ENCODE results near the gene IPCEF1. TPM values are rescaled to one million over a fixed set of nuclear protein-coding genes. Genes with fewer than 3 reads are reported as not detected.

Gene IPCEF1
- polyA plus RNA-seq, 1 donor from 2014 or later: 3.9 TPM

DNA sequence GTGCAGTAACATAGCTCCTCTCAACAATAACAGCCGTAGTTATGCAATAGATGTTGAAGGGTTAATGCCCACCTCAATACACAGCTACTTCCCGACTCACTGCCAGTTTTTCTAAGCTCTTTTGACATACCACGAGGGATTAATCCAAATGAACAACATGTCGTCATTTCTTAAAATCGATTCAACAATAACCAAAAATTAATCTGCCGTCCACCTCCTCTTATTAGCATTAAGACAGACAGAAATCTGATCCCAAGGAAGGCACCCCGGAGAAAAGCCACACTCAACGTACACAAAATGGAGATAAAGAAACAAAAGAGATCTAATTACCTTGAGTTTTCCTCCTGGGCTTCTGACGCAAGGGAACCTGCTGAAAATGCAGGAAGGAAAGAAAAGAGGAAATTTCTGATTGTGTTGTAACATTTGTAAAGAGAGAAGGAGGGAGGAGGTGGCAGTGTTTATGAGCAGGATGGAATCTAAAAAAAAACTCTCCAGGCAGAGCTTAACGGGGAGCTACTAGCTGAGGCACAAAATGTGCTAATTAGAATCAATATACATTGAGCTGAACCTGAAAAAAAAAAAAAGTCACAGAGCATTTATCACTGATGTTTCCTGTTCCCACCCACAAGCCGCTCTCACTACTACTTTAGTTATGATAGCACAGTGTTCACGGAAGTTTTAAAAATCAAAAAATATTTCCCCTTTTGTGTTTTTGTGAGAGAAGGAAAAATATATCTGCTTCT lies 109.3 kb downstream of the IPCEF1 start:
- Histone ChIP-seq H3K79me2 (replicated peaks; ENCODE audit: insufficient read depth, low read length) (no peaks in the 10 kb centered on the region), H3K9me2 (ENCODE audit: insufficient read depth, low read length) (no peaks in the 10 kb centered on the region), H3F3A (ENCODE audit: insufficient read depth, low read length, poor library complexity, severe bottlenecking) (no peaks in the 10 kb centered on the region), H3K36me3 (ENCODE audit: insufficient read depth, low read length) (no peaks in the 10 kb centered on the region), H3K4me3 (ENCODE audit: low read length) (peak overlapping the region; percentile 61), H3K4me2 (ENCODE audit: low read length) (peak overlapping the region; percentile 12), H3K9ac (ENCODE audit: low read length) (peak overlapping the region; percentile 65), H3K27me3 (ENCODE audit: insufficient read depth, low read depth, low read length) (no peaks in the 10 kb centered on the region), H3K9me3 (ENCODE audit: low read length) (no peaks in the 10 kb centered on the region), H2AFZ (ENCODE audit: low read depth, low read length) (peak overlapping the region; percentile 42), H4K20me1 (ENCODE audit: insufficient read depth) (no peaks in the 10 kb centered on the region), H3K27ac (ENCODE audit: low read length) (peak overlapping the region; percentile 71)
- no peak for TF ChIP-seq EP300 (conservative IDR thresholded peaks at IDR 0.05; ENCODE audit: poor library complexity, severe bottlenecking)
- no peak for TF ChIP-seq POLR2AphosphoS5 (IDR thresholded peaks at IDR 0.05)
- TF ChIP-seq, protein P1, sequence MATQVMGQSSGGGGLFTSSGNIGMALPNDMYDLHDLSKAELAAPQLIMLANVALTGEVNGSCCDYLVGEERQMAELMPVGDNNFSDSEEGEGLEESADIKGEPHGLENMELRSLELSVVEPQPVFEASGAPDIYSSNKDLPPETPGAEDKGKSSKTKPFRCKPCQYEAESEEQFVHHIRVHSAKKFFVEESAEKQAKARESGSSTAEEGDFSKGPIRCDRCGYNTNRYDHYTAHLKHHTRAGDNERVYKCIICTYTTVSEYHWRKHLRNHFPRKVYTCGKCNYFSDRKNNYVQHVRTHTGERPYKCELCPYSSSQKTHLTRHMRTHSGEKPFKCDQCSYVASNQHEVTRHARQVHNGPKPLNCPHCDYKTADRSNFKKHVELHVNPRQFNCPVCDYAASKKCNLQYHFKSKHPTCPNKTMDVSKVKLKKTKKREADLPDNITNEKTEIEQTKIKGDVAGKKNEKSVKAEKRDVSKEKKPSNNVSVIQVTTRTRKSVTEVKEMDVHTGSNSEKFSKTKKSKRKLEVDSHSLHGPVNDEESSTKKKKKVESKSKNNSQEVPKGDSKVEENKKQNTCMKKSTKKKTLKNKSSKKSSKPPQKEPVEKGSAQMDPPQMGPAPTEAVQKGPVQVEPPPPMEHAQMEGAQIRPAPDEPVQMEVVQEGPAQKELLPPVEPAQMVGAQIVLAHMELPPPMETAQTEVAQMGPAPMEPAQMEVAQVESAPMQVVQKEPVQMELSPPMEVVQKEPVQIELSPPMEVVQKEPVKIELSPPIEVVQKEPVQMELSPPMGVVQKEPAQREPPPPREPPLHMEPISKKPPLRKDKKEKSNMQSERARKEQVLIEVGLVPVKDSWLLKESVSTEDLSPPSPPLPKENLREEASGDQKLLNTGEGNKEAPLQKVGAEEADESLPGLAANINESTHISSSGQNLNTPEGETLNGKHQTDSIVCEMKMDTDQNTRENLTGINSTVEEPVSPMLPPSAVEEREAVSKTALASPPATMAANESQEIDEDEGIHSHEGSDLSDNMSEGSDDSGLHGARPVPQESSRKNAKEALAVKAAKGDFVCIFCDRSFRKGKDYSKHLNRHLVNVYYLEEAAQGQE (IDR thresholded peaks at IDR 0.05; ENCODE audit: borderline replicate concordance): peak; percentile 38

DNA sequence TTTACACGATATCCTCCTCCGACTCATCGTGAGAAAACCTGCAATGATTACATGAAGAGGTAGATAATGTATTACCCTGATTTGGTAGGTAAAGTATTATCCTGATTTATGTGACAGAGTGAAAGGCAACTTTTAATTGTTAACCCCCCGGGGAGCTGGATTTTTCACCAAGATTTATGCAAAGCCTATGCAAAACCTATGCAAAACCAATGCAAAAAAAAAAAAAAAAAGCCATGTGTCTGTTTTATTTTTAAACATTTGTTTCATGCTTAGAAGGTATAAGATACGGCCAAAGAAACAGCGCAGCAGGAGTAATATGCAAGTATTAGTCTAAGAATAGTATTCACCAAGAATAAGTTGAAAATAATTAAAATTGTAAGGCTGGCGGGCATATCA lies 109.9 kb downstream of the IPCEF1 start:
- TF ChIP-seq EP300 (conservative IDR thresholded peaks at IDR 0.05; ENCODE audit: poor library complexity, severe bottlenecking): no peak
- no peak for TF ChIP-seq TAF1 (IDR thresholded peaks at IDR 0.05; ENCODE audit: low read depth)
- no peak for TF ChIP-seq RAD21 (conservative IDR thresholded peaks at IDR 0.05)
- TF ChIP-seq, protein P1 (IDR thresholded peaks at IDR 0.05; ENCODE audit: borderline replicate concordance): no peak
- Histone ChIP-seq H3K4me3 (ENCODE audit: low read length) (peak overlapping the region; percentile 61), H4K20me1 (ENCODE audit: insufficient read depth) (no peaks in the 10 kb centered on the region), H3K36me3 (ENCODE audit: insufficient read depth, low read length) (no peaks in the 10 kb centered on the region), H3K9ac (ENCODE audit: low read length) (peak overlapping the region; percentile 65), H2AFZ (ENCODE audit: low read depth, low read length) (no peak overlapping the region), H3K27me3 (ENCODE audit: insufficient read depth, low read depth, low read length) (no peaks in the 10 kb centered on the region), H3K4me2 (ENCODE audit: low read length) (peak overlapping the region; percentile 12), H3K9me2 (ENCODE audit: insufficient read depth, low read length) (no peaks in the 10 kb centered on the region), H3K79me2 (replicated peaks; ENCODE audit: insufficient read depth, low read length) (no peaks in the 10 kb centered on the region), H3K27ac (ENCODE audit: low read length) (peak overlapping the region; percentile 71), H3F3A (ENCODE audit: insufficient read depth, low read length, poor library complexity, severe bottlenecking) (no peaks in the 10 kb centered on the region), H3K9me3 (ENCODE audit: low read length) (no peaks in the 10 kb centered on the region)

DNA sequence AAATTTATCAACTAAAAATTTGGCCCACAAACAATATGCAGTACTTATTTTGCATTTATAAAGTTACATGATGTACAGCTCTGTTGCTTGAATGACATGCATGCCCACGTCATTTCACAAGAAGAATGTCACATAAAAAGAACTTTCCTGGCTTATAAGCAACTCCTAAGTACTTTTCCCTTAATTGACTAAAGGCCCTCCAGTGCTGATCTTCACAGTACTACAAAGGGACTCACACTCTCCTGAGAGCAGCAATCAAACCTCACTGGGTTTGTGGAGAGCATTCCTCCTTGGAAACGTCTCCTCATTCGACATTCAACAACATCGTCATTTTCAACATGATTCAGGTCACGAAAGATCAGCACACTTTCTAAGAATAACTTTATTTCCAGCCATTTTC lies 111.1 kb downstream of the IPCEF1 start:
- Histone ChIP-seq H3K27me3 (ENCODE audit: insufficient read depth, low read depth, low read length) (no peaks in the 10 kb centered on the region), H3K27ac (ENCODE audit: low read length) (no peak overlapping the region), H3K4me3 (ENCODE audit: low read length) (peak overlapping the region; percentile 61), H2AFZ (ENCODE audit: low read depth, low read length) (no peak overlapping the region), H4K20me1 (ENCODE audit: insufficient read depth) (no peaks in the 10 kb centered on the region), H3K4me2 (ENCODE audit: low read length) (no peak overlapping the region), H3K79me2 (replicated peaks; ENCODE audit: insufficient read depth, low read length) (no peaks in the 10 kb centered on the region), H3K36me3 (ENCODE audit: insufficient read depth, low read length) (no peaks in the 10 kb centered on the region), H3K9me2 (ENCODE audit: insufficient read depth, low read length) (no peaks in the 10 kb centered on the region), H3K9ac (ENCODE audit: low read length) (no peak overlapping the region), H3K9me3 (ENCODE audit: low read length) (no peaks in the 10 kb centered on the region), H3F3A (ENCODE audit: insufficient read depth, low read length, poor library complexity, severe bottlenecking) (no peaks in the 10 kb centered on the region)
- TF ChIP-seq SMC3 (conservative IDR thresholded peaks at IDR 0.05; ENCODE audit: poor library complexity) (no peak), EZH2 (IDR thresholded peaks at IDR 0.05; ENCODE audit: borderline replicate concordance, insufficient read depth, low read length, poor library complexity, severe bottlenecking) (no peak), EP300 (conservative IDR thresholded peaks at IDR 0.05; ENCODE audit: poor library complexity, severe bottlenecking) (no peak), POLR2AphosphoS5 (IDR thresholded peaks at IDR 0.05) (no peak), RAD21 (conservative IDR thresholded peaks at IDR 0.05) (no peak), TAF1 (IDR thresholded peaks at IDR 0.05; ENCODE audit: low read depth) (no peak)
- TF ChIP-seq, protein P2, sequence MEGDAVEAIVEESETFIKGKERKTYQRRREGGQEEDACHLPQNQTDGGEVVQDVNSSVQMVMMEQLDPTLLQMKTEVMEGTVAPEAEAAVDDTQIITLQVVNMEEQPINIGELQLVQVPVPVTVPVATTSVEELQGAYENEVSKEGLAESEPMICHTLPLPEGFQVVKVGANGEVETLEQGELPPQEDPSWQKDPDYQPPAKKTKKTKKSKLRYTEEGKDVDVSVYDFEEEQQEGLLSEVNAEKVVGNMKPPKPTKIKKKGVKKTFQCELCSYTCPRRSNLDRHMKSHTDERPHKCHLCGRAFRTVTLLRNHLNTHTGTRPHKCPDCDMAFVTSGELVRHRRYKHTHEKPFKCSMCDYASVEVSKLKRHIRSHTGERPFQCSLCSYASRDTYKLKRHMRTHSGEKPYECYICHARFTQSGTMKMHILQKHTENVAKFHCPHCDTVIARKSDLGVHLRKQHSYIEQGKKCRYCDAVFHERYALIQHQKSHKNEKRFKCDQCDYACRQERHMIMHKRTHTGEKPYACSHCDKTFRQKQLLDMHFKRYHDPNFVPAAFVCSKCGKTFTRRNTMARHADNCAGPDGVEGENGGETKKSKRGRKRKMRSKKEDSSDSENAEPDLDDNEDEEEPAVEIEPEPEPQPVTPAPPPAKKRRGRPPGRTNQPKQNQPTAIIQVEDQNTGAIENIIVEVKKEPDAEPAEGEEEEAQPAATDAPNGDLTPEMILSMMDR (IDR thresholded peaks at IDR 0.05; ENCODE audit: poor library complexity, severe bottlenecking): no peak
- TF ChIP-seq, protein P1 (IDR thresholded peaks at IDR 0.05; ENCODE audit: borderline replicate concordance): no peak
